Activated CD4-positive, alpha-beta T cell treated with anti-CD3 and anti-CD28 coated beads for 36 hours (primary cell): ENCODE results near the gene BTAF1. TPM values are rescaled to one million over a fixed set of nuclear protein-coding genes. Genes with fewer than 3 reads are reported as not detected.

Experiments
- ATAC-seq: fragments of 200-7000 bp; cut with Tn5 transposase; one replicate; pipeline ENCODE4 v1.10.0; 2021; ENCODE audit warnings: mild to moderate bottlenecking, moderate library complexity
- CTCF ChIA-PET: fragments of 350-600 bp; sonication (Branson Sonifier 250); formaldehyde crosslinking; loops from one replicate; lab custom pipeline; 2021; ENCODE audit warnings: antibody characterized with exemption; lab: Charles Lee
- POLR2A ChIA-PET: fragments of 350-600 bp; sonication (Branson Sonifier 250); formaldehyde crosslinking; loops from one replicate; lab custom pipeline; 2021; ENCODE audit warnings: antibody characterized with exemption, inconsistent platforms; lab: Charles Lee
- DNase-seq: peaks from one replicate; pipeline ENCODE4 v3.0.0-alpha.2; 2020
- H3K27ac Mint-ChIP-seq: one replicate; pipeline ENCODE4 v1.8.0; 2021; ENCODE audit warnings: mixed read lengths
- H3K27me3 Mint-ChIP-seq: one replicate; pipeline ENCODE4 v1.8.0; 2021; ENCODE audit warnings: mixed read lengths
- H3K36me3 Mint-ChIP-seq: one replicate; pipeline ENCODE4 v1.8.0; 2021; ENCODE audit warnings: low read depth, mixed read lengths
- H3K4me1 Mint-ChIP-seq: one replicate; pipeline ENCODE4 v1.8.0; 2021; ENCODE audit warnings: mixed read lengths
- H3K4me3 Mint-ChIP-seq: one replicate; pipeline ENCODE4 v1.8.0; 2021; ENCODE audit warnings: mild to moderate bottlenecking, moderate library complexity, mixed read lengths
- H3K9me3 Mint-ChIP-seq: one replicate; pipeline ENCODE4 v1.8.0; 2021; ENCODE audit warnings: low read depth, mixed read lengths
- intact Hi-C, 2 experiments: fragments of 100-400 bp; cut with DNase I in 1 of 2; cut with micrococcal nuclease in 1 of 2; formaldehyde crosslinking; loops; one replicate each; pipeline versions ENCODE4 v1.14.2 to v1.15.1; 2022 to 2024; cut with DNase I, micrococcal nuclease
- total RNA-seq, 2 experiments: library from RNA; stranded (reverse); gene quantifications; one replicate each; pipeline ENCODE4 v1.2.3, GENCODE V29; 2021

BTAF1 gene
- 10 to 100 TPM; 59.0 to 59.4 TPM for total RNA-seq

DNA sequence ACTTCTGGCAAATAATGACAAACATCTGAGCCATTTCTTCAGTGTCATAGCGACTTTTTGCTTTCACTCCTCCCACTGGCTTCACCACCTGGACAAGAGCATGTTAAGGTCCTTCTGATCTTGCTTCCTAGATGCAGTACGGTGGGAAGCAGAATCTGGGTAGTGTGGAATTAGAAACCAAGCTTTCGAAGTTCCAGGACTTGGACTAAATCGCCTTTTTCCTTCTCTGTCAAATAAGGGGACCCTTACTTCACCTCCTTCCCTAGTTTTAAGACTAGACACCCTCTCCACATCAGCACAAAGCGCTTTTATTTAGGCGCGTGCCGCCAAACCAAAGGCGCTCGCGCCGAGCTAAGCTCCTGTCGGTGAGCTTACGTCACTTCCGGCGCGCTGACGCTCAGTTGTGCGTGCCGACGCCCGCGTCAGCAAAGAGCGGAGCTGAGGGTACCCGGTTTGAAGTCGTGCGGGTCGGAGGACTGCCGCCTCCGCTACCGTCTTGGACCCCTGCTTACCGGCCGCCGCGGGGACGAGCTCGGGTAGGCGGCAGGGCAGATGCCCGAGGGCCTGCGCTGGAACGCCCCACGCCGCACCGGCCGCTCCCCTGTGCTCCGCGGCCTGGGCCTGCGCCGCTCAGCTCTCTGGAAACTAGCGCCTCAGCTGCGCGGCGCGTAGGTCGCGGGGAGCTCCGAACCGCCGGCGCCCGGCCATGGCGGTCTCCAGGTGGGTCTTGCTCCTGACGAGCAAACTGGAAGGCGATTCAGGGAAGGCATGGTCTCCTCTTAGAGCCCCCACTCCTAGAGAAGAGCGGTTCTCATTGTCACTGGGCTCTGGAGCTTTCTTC lies at the start of gene BTAF1:
Gene BTAF1 (plus strand): TSS at position 400 of the 841 bp plus-strand sequence. CDS start 307 bp downstream, at position 707.
- DNase-seq (peak; percentile 96), ATAC-seq (peak; percentile 96)
- Mint-ChIP-seq H3K4me1 (peaks cover 37% of the 10 kb centered on the region), H3K27ac (peak within 1 kb of the TSS; percentile 99), H3K27me3 (peaks cover 2% of the 10 kb centered on the region), H3K36me3 (peaks cover 17% of the 10 kb centered on the region), H3K4me3 (peak within 1 kb of the TSS; percentile 97), H3K9me3 (no peaks in the 10 kb centered on the region)
- CTCF ChIA-PET: interaction anchor here (0.7 to 2.3 kb wide), 15 partner anchors 8 to 625 kb away, joined by 3 to 22 read pairs (median 4); partner anchors contain the start of genes FGFBP3 and TNKS2
- POLR2A ChIA-PET: interaction anchor here (0.6 to 1.6 kb wide), 6 partner anchors 9 to 367 kb away, joined by 3 to 13 read pairs (median 4); partner anchors contain the start of gene FGFBP3
- intact Hi-C loops: loop anchor here (1.0 to 2.0 kb wide), 8 partner anchors 15 to 668 kb away; partner anchors contain the start of genes CPEB3 (in 1 of the 2), MARCHF5 (in 1 of the 2) and TNKS2 (in 1 of the 2)

GRCh38 chr10:91875156-91875555 lies 48.4 kb upstream of the BTAF1 start:
- Mint-ChIP-seq H3K9me3 (no peaks in the 10 kb centered on the region), H3K27me3 (no peaks in the 10 kb centered on the region), H3K4me3 (no peak overlapping the region), H3K27ac (no peak overlapping the region), H3K36me3 (no peaks in the 10 kb centered on the region), H3K4me1 (no peaks in the 10 kb centered on the region)
- no peak for ATAC-seq
- intact Hi-C loops: no loop called here
- CTCF ChIA-PET: no interaction called here
- no peak for DNase-seq
- POLR2A ChIA-PET: no interaction called here

GRCh38 chr10:91875779-91876178 lies 47.8 kb upstream of the BTAF1 start:
- CTCF ChIA-PET: interaction anchor here (0.6 kb wide), 1 partner anchor 39 kb away, joined by 3 read pairs; no protein-coding TSS in a partner anchor

GRCh38 chr10:91879515-91880170 lies 43.9 kb upstream of the BTAF1 start:
- Mint-ChIP-seq H3K27me3 (no peaks in the 10 kb centered on the region), H3K4me1 (no peaks in the 10 kb centered on the region), H3K9me3 (no peaks in the 10 kb centered on the region), H3K4me3 (no peak overlapping the region), H3K36me3 (no peaks in the 10 kb centered on the region), H3K27ac (no peak overlapping the region)
- no peak for DNase-seq
- POLR2A ChIA-PET: no interaction called here
- intact Hi-C loops: no loop called here
- CTCF ChIA-PET: interaction anchor here (1.0 kb wide), 1 partner anchor 37 kb away, joined by 3 read pairs; no protein-coding TSS in a partner anchor
- no peak for ATAC-seq

More at GRCh38 chr10:91875779-91876178, 47.8 kb upstream of the BTAF1 start:
- Mint-ChIP-seq H3K27me3 (no peaks in the 10 kb centered on the region), H3K4me1 (no peaks in the 10 kb centered on the region), H3K27ac (no peak overlapping the region), H3K36me3 (no peaks in the 10 kb centered on the region), H3K4me3 (no peak overlapping the region), H3K9me3 (no peaks in the 10 kb centered on the region)
- intact Hi-C loops: no loop called here
- DNase-seq: no peak
- POLR2A ChIA-PET: no interaction called here
- peak; percentile 63 for ATAC-seq

DNA sequence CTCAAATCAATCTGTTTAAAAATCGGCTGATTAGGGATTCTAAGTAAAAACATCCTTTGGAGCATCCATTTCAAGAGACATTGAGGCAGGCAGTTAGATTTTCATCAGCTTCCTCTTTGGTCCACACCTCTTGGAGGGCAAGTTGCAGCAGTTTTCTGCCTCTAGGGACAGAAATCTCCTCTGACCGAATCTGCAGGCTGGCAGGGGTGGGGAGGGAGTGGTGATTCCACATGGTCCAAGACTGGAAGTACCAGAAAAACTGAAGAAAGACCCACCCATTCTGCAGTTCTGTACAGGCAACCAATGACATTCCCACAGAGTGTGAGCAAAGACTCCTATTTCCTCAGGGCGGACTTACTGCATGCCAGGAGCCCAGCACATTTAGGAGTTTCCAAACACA lies 43.3 kb upstream of the BTAF1 start:
- H3K4me3 Mint-ChIP-seq: no peak overlapping the region
- no peak overlapping the region for H3K27ac Mint-ChIP-seq
- CTCF ChIA-PET: interaction anchor here (1.0 kb wide), 1 partner anchor 37 kb away, joined by 3 read pairs; no protein-coding TSS in a partner anchor
- POLR2A ChIA-PET: no interaction called here
- no peak for ATAC-seq
- H3K9me3 Mint-ChIP-seq: no peaks in the 10 kb centered on the region
- H3K27me3 Mint-ChIP-seq: peaks cover 2% of the 10 kb centered on the region
- H3K36me3 Mint-ChIP-seq: no peaks in the 10 kb centered on the region
- intact Hi-C loops: no loop called here
- H3K4me1 Mint-ChIP-seq: no peaks in the 10 kb centered on the region
- no peak for DNase-seq

- no peak for ATAC-seq
- Mint-ChIP-seq H3K36me3 (no peaks in the 10 kb centered on the region), H3K27me3 (peaks cover 12% of the 10 kb centered on the region), H3K4me3 (no peak overlapping the region), H3K27ac (no peak overlapping the region), H3K4me1 (peaks cover 10% of the 10 kb centered on the region), H3K9me3 (no peaks in the 10 kb centered on the region)
- no peak for DNase-seq
- ChIA-PET CTCF (interaction anchor here (0.8 to 1.2 kb wide), 3 partner anchors 16 to 633 kb away, joined by 3 to 4 read pairs (median 3); no protein-coding TSS in a partner anchor), POLR2A (no interaction called here)
- intact Hi-C loops: no loop called here
Measured at GRCh38 chr10:91883549-91884444, 39.8 kb upstream of the BTAF1 start.

DNA sequence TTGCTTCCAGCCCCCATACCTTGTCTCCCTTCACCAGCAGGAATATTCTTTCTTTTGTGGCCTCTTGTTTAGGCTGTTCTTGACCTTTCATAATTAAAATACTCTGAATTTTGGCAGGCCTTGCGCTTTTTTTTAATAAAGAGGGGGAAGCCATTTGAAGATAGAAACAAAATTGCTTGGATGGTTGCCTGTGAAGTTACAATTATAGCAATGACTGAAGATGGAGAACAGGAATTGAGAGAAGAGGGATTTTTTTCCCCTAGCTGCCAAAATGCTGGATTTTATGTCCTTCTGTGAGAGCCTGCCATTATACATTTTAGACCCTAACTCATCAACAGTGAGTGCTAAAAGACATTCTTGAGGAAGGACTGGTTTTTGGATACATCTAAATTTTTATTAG lies 39.0 kb upstream of the BTAF1 start:
- H3K36me3 Mint-ChIP-seq: no peaks in the 10 kb centered on the region
- CTCF ChIA-PET: interaction anchor here (1.0 to 1.2 kb wide), 3 partner anchors 15 to 63 kb away, joined by 3 read pairs; no protein-coding TSS in a partner anchor
- H3K27me3 Mint-ChIP-seq: peaks cover 15% of the 10 kb centered on the region
- no peak overlapping the region for H3K4me3 Mint-ChIP-seq
- no peaks in the 10 kb centered on the region for H3K9me3 Mint-ChIP-seq
- DNase-seq: no peak
- POLR2A ChIA-PET: no interaction called here
- intact Hi-C loops: no loop called here
- ATAC-seq: no peak
- H3K27ac Mint-ChIP-seq: no peak overlapping the region
- peaks cover 10% of the 10 kb centered on the region for H3K4me1 Mint-ChIP-seq

- H3K27me3 Mint-ChIP-seq: peaks cover 21% of the 10 kb centered on the region
- POLR2A ChIA-PET: no interaction called here
- H3K9me3 Mint-ChIP-seq: no peaks in the 10 kb centered on the region
- no peak for DNase-seq
- H3K27ac Mint-ChIP-seq: no peak overlapping the region
- no peak for ATAC-seq
- no peaks in the 10 kb centered on the region for H3K36me3 Mint-ChIP-seq
- peaks cover 10% of the 10 kb centered on the region for H3K4me1 Mint-ChIP-seq
- H3K4me3 Mint-ChIP-seq: no peak overlapping the region
- intact Hi-C loops: no loop called here
- CTCF ChIA-PET: interaction anchor here (1.0 kb wide), 1 partner anchor 62 kb away, joined by 3 read pairs; no protein-coding TSS in a partner anchor
Measured at GRCh38 chr10:91885362-91886079, 38.0 kb upstream of the BTAF1 start.

DNA sequence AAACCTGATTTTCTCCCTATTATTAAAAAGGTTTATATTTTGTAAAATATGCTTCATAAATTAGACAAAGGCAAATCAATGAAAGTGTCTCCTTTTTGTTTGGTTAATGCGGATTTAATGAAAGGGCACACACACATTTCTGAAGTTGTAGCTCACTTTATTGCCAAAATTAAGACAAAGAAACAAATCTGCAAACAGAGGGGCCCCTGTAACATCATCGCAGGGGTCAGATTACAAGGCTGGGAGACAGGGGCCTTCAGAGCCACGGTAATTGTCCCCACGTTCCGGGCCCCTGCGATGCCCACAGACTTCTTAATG lies 36.7 kb upstream of the BTAF1 start:
- H3K4me3 Mint-ChIP-seq: peak overlapping the region; percentile 74
- no peaks in the 10 kb centered on the region for H3K9me3 Mint-ChIP-seq
- intact Hi-C loops: no loop called here
- CTCF ChIA-PET: interaction anchor here (0.6 to 1.4 kb wide), 3 partner anchors 22 to 37 kb away, joined by 3 to 5 read pairs (median 4); partner anchors contain the start of gene BTAF1
- H3K36me3 Mint-ChIP-seq: no peaks in the 10 kb centered on the region
- peaks cover 10% of the 10 kb centered on the region for H3K4me1 Mint-ChIP-seq
- H3K27me3 Mint-ChIP-seq: peaks cover 23% of the 10 kb centered on the region
- ATAC-seq: no peak
- POLR2A ChIA-PET: interaction anchor here (1.0 kb wide), 2 partner anchors 22 to 46 kb away, joined by 3 read pairs; partner anchors contain the start of gene FGFBP3
- DNase-seq: no peak
- H3K27ac Mint-ChIP-seq: no peak overlapping the region
